Endothelial cell of umbilical vein (primary cell): ENCODE data around the gene OCRL. TPM values are rescaled to one million over a fixed set of nuclear protein-coding genes. Genes with fewer than 3 reads are reported as not detected.

Source experiments
- BruUV-seq: library from RNA; stranded (reverse); fragments of 400-500 nt; replicated peaks from 2 replicates; lab custom pipeline; 2021; lab: Mats Ljungman, UMichigan
- CTCF ChIA-PET: fragments of 300-600, 350-600 bp; sonication (Branson Sonifier 250); formaldehyde crosslinking; loops from one replicate; lab custom pipeline; 2021; ENCODE audit warnings: antibody characterized with exemption, inconsistent platforms; lab: Charles Lee
- POLR2A ChIA-PET: fragments of 300-600, 350-600 bp; sonication (Branson Sonifier 250); formaldehyde crosslinking; loops from one replicate; lab custom pipeline; 2021; ENCODE audit warnings: antibody characterized with exemption, inconsistent platforms; lab: Charles Lee
- DNase-seq: peaks from one replicate; pipeline ENCODE4 v3.0.0-alpha.2; 2011; ENCODE audit warnings: low read depth, low spot score
- FAIRE-seq: peaks from 2 replicates; lab custom pipeline; 2011; peaks lifted over from hg19 to GRCh38; lab: Jason Lieb, UNC
- H2AFZ ChIP-seq: 2 replicates; pipeline ENCODE4 v1.6.0; 2012; ENCODE audit warnings: low read depth, low read length, control low read depth, inconsistent platforms
- H3K27ac ChIP-seq: 2 replicates; pipeline ENCODE4 v1.5.1; 2011; ENCODE audit warnings: low read depth, mild to moderate bottlenecking, control low read depth, low read length, moderate library complexity; ENCODE audit not compliant: insufficient read depth
- H3K27me3 ChIP-seq, 2 experiments: 2 replicates each; pipeline versions ENCODE4 v1.6.0 to v1.6.1; 2011; ENCODE audit warnings: low read length in 2 of 2, mixed read lengths in 1 of 2; ENCODE audit not compliant: control insufficient read depth in 2 of 2, insufficient read depth in 2 of 2
- H3K36me3 ChIP-seq, 2 experiments: 2 replicates in 1 of 2; 3 replicates in 1 of 2; pipeline ENCODE4 v1.5.1; 2011; ENCODE audit warnings: low read length in 2 of 2, mild to moderate bottlenecking in 1 of 2, moderate library complexity in 1 of 2; ENCODE audit not compliant: control insufficient read depth in 2 of 2, insufficient read depth in 2 of 2; ENCODE audit errors: extremely low read depth in 1 of 2
- H3K4me1 ChIP-seq: 3 replicates; pipeline ENCODE4 v1.5.1; 2011; ENCODE audit warnings: mild to moderate bottlenecking, low read length; ENCODE audit not compliant: control insufficient read depth, insufficient read depth; ENCODE audit errors: extremely low read depth
- H3K4me2 ChIP-seq: 2 replicates; pipeline ENCODE4 v1.6.1; 2011; ENCODE audit warnings: low read length, control low read depth, mixed read lengths; ENCODE audit not compliant: insufficient read depth
- H3K4me3 ChIP-seq, 3 experiments: fragments of 200-600 bp in 1 of 3; sonication (generic), shearing (Covaris generic) in 1 of 3; replicated peaks in 1 of 3; 2 replicates each; pipeline ENCODE4 v1.5.1; 2011 to 2016; ENCODE audit warnings: control low read depth in 3 of 3, low read length in 3 of 3, mild to moderate bottlenecking in 2 of 3, inconsistent platforms in 1 of 3, low read depth in 1 of 3, moderate library complexity in 1 of 3; ENCODE audit not compliant: insufficient read depth in 1 of 3
- H3K79me2 ChIP-seq: 2 replicates; pipeline ENCODE4 v1.6.0; 2012; ENCODE audit warnings: low read length, inconsistent platforms; ENCODE audit not compliant: control insufficient read depth, insufficient read depth
- H3K9ac ChIP-seq: replicated peaks from 2 replicates; pipeline ENCODE3; 2011; ENCODE audit warnings: low read length, control low read depth; ENCODE audit not compliant: insufficient read depth; ENCODE audit errors: extremely low read depth
- H3K9me1 ChIP-seq: replicated peaks from 3 replicates; pipeline ENCODE4 v1.6.0; 2011; ENCODE audit warnings: mild to moderate bottlenecking, low read length; ENCODE audit not compliant: control insufficient read depth, insufficient read depth; ENCODE audit errors: extremely low read depth
- H3K9me3 ChIP-seq: replicated peaks from 2 replicates; pipeline ENCODE4 v1.5.1; 2012; ENCODE audit warnings: low read length, inconsistent platforms; ENCODE audit not compliant: control insufficient read depth, insufficient read depth
- H4K20me1 ChIP-seq: replicated peaks from 2 replicates; pipeline ENCODE3; 2011; ENCODE audit warnings: mild to moderate bottlenecking, low read length; ENCODE audit not compliant: control insufficient read depth, insufficient read depth; ENCODE audit errors: extremely low read depth
- CTCF ChIP-seq, 2 donors: IDR thresholded peaks; 1 replicate in 1 of 2; 2 replicates in 1 of 2; pipeline ENCODE4 v1.5.1; 2011; ENCODE audit warnings: low read length in 2 of 2, mild to moderate bottlenecking in 2 of 2, moderate library complexity in 2 of 2, control low read depth in 1 of 2, inconsistent platforms in 1 of 2, low read depth in 1 of 2; ENCODE audit not compliant: insufficient read depth in 1 of 2; ENCODE audit errors: extremely low read depth in 1 of 2
- FOS ChIP-seq: IDR thresholded peaks from 2 replicates; pipeline ENCODE4 v1.6.1; 2011; ENCODE audit warnings: mild to moderate bottlenecking, low read length, moderate library complexity, borderline replicate concordance; ENCODE audit not compliant: insufficient read depth
- GATA2 ChIP-seq: IDR thresholded peaks from 2 replicates; pipeline ENCODE4 v1.7.0; 2011; ENCODE audit warnings: low read depth, mild to moderate bottlenecking, moderate library complexity, mixed read lengths, low read length; ENCODE audit not compliant: insufficient read length, insufficient read depth
- POLR2A ChIP-seq: IDR thresholded peaks from 2 replicates; pipeline ENCODE4 v1.6.1; 2012; ENCODE audit warnings: low read depth, mild to moderate bottlenecking, control low read depth, low read length
- POLR2AphosphoS5 ChIP-seq: IDR thresholded peaks from 2 replicates; pipeline ENCODE4 v1.6.1; 2012; ENCODE audit warnings: low read depth, mild to moderate bottlenecking, control low read depth, low read length, moderate library complexity; ENCODE audit not compliant: insufficient read depth
- dilution Hi-C: fragments of 300-500 bp; cut with MboI; formaldehyde crosslinking; loops from one replicate; pipeline ENCODE4 v1.15.0; 2019; ENCODE audit warnings: low sequenced_read_pairs; ENCODE audit not compliant: extremely low pct_ligation_motif_present
- intact Hi-C: fragments of 100-400 bp; cut with micrococcal nuclease; formaldehyde crosslinking; loops from one replicate; pipeline ENCODE4 v1.10.0; 2022
- polyA plus RNA-seq, 4 experiments: library from polyadenylated mRNA; depleted of rRNA in 3 of 4; stranded (reverse) in 3 of 4; unstranded in 1 of 4; fragments of >200 nt; gene quantifications; 2 replicates each; pipeline versions ENCODE4 v1.2.1 to v1.2.3, GENCODE V29; 2011 to 2012; ENCODE audit warnings: missing spikeins in 1 of 4
- total RNA-seq: library from RNA; stranded (reverse); gene quantifications from 2 replicates; pipeline ENCODE4 v1.2.3, GENCODE V29; 2021

The OCRL gene
- total and polyA plus RNA-seq, 2 donors (not counting 3 experiments of a cell fraction or from before 2014, with no cell fraction given): 14.6 to 20.9 TPM

- dilution Hi-C loops: no loop called here
- peak; percentile 85 for FAIRE-seq
- DNase-seq: peak; percentile 71
- Histone ChIP-seq H3K4me3 (no peak overlapping the region), H3K27ac (peak overlapping the region; percentile 51), H3K36me3 (peaks cover 0 to 4% of the 10 kb centered on the region in 2 experiments), H4K20me1 (no peaks in the 10 kb centered on the region), H3K9me3 (no peaks in the 10 kb centered on the region), H3K27me3 (no peaks in the 10 kb centered on the region), H2AFZ (no peak overlapping the region), H3K4me1 (peaks cover 4% of the 10 kb centered on the region), H3K4me2 (no peak overlapping the region), H3K9ac (peak overlapping the region; percentile 64), H3K9me1 (no peaks in the 10 kb centered on the region), H3K79me2 (no peaks in the 10 kb centered on the region)
- BruUV-seq: no TSS peak
- TF ChIP-seq GATA2 (peak; percentile 43), CTCF (IDR thresholded peaks at IDR 0.05; ENCODE audit: extremely low read depth in 1 of 2, insufficient read depth in 1 of 2, low read depth in 1 of 2, low read length in 2 of 2) (no peak), POLR2A (no peak), FOS (peak; percentile 33)
- POLR2A ChIA-PET: no interaction called here
- CTCF ChIA-PET: no interaction called here
- intact Hi-C loops: no loop called here
These were observed 37.4 kb downstream of the OCRL start for GRCh38 chrX:129577473-129577872.

GRCh38 chrX:129577877-129578276 lies 37.8 kb downstream of the OCRL start:
- FAIRE-seq (no peak), DNase-seq (no peak)
- Histone ChIP-seq H2AFZ (no peak overlapping the region), H3K4me3 (no peak overlapping the region), H3K79me2 (no peaks in the 10 kb centered on the region), H3K36me3 (peaks cover 0 to 4% of the 10 kb centered on the region in 2 experiments), H3K4me1 (peaks cover 4% of the 10 kb centered on the region), H3K9me3 (no peaks in the 10 kb centered on the region), H3K27me3 (no peaks in the 10 kb centered on the region), H3K9ac (peak overlapping the region; percentile 64), H4K20me1 (no peaks in the 10 kb centered on the region), H3K4me2 (no peak overlapping the region), H3K27ac (peak overlapping the region; percentile 51), H3K9me1 (no peaks in the 10 kb centered on the region)
- dilution Hi-C loops: no loop called here
- intact Hi-C loops: no loop called here
- ChIA-PET CTCF (no interaction called here), POLR2A (no interaction called here)
- TF ChIP-seq GATA2 (no peak), POLR2AphosphoS5 (no peak), FOS (peak; percentile 1)
- BruUV-seq: no TSS peak
